ENCODE results near the gene ABHD5.
"Not testable (repeated sequence)": the region's sequence is repeated elsewhere in the genome, so short reads cannot be mapped to it uniquely, and the experiment has no call there.

The ABHD5 gene

DNA sequence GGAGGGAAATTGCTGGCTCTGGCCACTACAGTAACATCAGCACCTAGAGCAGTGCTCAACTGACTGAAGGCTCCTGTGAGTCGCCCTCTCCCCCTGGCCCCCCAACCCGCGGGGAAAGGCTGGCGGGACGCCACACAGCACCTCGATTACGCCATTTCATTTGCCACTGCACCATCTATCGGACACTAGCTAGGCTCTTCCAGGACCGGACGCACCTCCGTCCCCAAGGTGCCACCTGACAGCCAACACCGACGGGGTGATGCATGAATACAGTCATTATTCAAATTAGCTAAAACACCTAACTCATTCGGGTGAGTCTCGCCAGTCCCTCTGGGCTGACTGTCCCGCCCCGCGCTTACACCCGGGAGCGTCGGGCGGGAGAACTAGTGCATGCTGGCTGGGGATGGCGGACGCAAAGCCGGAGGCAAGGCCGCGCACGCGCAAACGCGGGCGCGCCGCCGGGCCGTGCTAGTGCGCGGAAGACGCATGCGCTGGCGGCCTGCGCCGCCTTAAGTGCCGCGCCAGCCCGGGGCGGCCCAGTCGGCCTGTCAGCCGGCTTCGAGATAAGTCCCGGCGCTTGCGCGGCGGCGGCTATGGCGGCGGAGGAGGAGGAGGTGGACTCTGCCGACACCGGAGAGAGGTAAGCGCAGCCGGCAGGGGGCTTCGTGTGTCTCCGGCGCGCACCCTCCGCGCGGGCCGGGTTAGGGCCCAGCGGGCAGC, at the start of gene ABHD5:
Gene ABHD5 (plus strand): TSS at position 539 of the 720 bp plus-strand sequence. CDS start 55 bp downstream, at position 594.
- DNase-seq, result peak; percentile 96

DNA sequence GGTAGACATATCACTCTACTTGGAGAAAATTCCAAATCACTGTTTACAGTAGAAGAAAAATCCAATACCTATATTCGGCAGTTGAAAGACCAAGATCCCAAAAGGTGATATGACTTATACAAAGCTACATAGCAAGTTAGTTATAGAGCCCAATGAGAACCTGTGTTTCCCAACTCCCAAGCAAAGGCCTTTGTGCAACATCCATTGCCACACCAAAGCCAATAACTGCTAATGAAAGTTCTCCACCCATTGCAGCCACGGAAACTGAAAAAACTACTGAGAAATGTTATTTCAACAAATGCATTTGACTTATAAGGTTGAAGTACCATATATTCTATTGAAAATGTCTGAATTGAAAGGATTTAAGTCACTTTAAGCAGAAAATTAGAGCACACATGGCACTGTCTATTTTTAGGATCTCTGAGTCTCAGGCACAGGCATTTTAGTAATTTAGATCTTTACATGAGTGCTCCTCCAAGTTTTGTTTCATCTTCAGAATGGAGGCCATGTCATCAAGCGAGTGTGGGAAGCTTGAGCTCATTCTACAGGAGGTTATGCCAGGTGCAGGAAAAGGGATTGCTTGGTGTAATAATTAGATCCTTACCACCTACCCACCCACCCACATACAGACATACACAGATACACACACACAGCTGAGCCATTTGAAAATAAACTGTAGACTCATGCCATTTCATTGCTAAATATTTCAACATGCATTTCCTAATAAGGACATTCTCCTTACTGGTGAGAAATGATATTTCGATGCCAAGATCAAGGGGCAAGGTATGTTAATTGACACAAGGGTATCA, 49.2 kb upstream of the ABHD5 start:
- no peak for DNase-seq

DNA sequence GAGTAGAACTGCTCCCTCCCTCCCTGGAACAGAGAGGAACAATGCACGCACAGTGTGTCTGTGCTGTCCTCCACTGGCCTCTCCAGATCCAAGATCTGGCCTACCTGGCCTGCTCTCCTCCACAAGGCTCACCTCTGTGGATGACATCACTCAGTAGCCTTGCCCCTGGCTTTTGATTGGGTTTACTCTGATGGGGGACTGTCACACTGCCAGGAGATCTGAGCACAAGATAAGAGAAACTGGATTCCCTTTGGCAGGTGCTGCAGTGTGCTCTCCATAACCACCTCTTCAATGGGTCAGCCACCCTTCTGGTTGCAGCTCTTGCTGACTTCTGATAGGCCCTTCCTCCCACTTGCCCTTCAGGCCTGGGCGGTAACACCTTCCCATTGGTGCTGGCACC, 46.3 kb upstream of the ABHD5 start:
- no peak for DNase-seq

DNA sequence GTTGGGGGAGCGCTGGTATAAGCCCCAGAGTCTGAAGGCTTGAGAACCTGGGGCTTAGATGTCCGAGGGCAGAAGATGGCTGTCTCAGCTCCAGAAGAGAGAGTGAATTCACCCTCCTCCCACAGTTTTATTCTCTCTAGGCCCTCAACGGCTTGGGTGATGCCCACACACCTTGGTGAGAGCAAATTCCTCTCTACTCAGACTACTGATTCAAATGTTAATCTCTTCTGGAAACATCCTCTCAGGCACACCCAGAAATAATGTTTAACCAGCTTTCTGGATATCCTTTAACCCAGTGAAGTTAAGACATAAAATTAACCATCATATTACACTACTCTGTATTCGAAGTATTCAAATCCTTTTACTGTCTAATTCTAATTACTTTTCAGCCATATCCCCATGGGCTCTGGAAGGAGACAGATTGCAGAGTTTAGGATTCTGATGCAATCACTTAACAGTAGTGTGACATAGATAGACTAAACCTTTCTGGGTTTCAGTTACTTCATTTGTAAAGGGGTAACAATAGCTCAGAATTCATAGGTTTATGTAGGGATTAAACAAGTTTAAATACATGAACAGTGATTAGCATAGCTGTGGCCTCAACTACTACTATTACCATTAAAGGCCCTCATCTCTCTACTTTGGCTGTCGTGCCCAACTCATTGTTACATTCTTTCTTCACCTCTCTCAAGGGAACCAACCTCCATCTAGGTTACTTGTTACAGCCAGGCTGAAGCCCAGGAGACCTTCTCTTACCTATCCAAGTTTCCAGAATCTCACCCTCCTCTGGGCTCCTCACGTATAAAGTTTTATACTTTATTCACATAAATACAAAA, 43.2 kb upstream of the ABHD5 start:
- no peak for DNase-seq

DNA sequence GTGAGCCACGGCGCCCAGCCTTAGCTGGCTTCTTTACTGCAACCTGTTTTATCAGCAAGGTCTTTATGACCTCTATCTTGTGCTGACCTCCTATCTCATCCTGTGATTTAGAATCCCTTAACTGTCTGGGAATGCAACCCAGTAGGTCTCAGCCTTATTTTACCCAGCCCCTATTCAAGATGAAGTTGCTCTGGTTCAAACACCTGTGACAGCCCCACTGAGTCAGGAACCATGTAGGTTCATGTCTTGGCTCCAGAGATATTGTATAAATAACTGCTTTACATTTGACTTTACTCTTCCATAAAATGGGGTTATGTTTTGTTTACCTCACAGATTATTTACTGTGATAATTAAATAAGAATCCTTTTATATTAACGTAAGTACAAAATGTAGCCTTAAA, 41.8 kb upstream of the ABHD5 start:
- no peak for DNase-seq

DNA sequence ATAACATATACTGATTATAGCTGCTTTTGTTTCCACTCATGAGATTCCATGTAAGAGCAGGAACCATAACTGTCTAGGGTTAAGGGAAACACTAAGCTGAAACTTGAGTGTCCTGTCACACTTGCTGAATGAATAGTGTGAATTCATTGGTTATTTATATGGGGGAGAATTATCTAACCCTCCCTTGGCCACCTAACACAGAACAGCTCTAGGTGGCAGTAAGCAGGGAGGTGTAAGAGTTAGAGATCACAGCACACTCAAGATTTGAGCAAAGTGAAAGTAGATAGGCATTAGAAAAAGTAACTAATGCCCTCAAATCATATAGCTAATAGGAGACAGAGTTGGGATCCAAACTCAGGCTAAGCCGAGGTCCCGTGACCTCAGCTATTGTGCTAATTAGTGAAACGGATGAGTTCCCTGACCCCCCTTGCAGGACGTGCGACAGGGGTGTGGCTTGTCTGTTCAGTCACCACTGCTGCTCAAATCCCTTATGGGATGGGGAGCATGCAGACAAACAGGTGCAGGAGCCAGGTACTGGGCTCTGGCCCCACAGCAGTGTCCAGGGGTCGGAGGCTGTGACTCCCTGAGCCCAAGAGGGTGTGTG, 41.3 kb upstream of the ABHD5 start:
- no peak for DNase-seq

DNA sequence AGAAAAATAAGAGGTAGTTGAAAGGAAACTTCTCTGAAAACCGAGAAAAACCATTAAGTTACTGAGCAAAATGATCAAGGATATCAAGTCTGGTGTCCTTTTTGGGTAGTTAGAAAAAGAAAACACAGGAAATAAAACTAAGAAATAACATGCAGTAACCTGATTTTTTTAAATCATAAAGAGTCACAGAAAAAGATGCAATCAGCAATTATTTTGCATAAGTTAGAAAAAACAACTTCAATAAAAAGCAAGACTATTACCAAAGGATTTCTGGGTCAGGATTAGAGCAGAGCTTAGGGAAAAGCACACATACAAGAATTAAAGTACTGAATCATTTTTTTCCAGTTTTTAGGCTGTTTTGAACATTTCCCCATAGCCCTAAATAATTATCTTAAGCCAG, 40.4 kb upstream of the ABHD5 start:
- no peak for DNase-seq

DNA sequence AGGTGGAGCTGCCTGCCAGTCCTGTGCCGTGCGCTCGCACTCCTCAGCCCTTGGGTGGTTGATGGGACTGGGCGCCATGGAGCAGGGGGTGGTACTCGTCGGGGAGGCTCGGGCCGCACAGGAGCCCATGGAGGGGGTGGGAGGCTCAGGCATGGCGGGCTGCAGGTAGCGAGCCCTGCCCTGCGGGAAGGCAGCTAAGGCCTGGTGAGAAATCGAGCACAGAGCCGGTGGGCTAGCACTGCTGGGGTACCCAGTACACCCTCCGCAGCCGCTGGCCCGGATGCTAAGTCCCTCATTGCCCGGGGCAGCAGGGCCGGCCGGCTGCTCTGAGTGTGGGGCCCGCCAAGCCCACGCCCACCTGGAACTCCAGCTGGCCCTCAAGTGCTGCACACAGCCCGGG, 34.3 kb upstream of the ABHD5 start:
- DNase-seq, result not testable (repeated sequence)

DNA sequence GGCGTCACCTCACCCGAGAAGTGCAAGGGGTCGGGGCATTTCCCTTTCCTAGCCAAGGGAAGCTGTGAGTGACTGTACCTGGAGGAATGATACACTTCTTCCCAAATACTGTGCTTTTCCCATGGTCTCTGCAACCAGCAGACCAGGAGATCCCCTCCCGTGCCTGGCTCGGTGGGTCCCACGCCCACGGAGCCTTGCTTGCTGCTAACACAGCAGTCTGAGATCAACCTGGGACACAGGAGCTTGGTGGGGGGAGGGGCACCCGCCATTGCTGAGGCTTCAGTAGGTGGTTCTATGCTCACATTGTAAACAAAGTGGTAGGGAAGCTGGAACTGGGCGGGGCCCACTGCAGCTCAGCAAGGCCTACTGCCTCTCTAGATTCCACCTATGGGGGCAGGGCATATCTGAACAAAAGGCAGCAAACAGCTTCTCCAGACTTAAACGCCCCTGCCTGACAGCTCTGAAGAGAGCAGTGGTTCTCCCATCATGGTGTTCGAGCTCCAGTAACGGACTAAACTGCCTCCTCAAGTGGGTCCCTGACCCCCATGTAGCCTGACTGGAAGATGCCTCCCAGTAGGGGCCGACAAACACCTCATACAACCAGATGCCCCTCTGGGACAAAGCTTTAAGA, 31.4 kb upstream of the ABHD5 start:
- peak; percentile 40 for DNase-seq

DNA sequence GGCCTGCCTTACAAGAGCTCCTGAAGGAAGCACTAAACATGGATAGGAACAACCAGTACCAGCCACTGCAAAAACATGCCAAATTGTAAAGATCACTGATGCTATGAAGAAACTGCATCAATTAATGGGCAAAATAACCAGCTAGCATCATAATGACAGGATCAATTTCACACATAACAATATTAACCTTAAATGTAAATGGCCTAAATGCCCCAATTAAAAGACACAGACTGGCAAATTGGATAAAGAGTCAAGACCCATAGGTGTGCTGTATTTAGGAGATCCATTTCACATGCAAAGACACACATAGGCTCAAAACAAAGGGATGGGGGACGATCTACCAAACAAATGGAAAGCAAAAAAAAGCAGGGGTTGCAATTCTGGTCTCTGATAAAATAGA, 29.4 kb upstream of the ABHD5 start:
- DNase-seq, result not testable (repeated sequence)

DNA sequence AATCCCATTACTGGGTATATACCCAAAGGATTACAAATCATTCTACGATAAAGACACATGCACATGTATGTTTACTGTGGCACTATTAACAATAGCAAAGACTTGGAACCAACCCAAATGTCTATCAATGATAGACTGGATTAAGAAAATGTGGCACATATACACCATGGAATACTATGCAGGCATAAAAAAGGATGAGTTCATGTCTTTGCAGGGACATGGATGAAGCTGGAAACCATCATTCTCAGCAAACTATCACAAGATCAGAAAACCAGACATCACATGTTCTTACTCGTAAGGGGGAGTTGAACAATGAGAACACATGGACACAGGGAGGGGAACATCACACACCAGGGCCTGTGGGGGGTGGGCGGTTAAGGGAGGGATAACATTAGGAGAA, 25.7 kb upstream of the ABHD5 start:
- DNase-seq, result not testable (repeated sequence)

DNA sequence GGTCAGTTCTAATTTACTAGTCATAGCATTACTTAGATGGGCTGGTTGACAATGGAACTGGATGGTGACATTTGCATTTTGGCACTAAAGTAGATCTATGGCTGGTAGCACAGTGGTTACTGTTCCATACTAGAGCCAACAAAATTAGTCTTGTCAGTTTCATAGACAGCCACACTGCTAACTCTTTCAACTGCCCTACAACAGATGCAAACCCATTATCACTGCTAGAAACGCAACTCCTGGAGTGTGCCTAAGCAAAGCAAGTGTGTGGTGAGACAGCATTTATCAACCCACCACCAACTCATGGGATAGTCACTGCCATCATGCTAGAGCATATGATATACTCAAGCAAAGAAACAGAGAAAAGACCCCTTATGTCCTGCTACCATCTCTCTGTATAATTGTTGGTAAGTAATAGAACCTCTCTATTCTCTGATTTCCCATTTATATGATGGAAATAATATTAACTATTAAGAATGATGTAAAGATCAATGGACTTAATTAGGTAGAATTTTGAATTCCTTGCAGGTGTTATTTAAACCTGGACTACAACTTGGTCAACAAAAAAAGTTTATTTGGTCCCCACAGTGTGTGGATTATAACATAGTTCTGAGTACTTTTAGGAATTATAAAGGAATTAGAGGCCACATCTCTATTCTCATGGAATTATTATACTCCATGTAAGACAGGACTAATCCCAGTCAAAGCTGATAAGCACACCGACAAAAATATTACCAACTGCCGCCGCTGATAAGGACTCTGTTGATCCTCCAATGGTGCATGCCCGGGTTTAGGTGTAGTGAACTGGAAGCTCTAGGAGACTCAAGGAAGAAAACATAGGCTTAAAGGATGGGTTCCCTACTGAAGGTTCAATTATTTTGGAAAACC, 19.9 kb upstream of the ABHD5 start:
- no peak for DNase-seq

DNA sequence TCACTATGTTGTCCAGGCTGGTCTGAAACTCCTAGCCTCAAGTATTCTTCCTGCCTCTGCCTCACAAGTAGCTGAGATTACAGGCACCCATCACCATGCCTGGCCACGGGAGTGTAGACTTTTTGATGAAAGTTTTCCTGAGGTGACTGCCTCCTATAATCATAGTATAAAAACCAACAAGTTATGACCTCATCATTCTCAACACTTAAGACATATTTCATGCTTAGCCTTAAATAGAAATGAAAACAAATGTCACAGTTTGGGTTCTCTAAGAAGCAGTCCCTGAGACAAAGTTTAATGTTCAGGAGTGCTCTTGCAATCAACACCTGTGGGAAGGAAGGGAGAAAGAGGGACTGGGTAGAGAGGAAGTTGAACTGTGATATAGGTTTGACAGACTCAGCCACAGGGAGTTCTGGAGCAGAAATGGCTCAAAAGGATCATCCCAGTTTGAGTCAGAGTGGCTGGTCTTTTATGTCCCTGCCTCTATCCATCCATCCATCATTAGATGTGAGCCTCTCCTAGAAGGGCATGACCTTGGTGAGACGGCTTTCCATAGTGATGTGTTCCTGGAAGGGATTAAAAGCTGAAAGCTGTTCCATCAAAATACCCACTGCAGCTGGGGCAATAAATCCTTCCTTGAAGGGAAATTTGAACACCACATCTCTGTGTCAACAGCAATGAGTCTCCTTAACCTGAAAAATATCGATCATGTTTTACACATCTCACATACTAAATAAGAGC, 16.2 kb upstream of the ABHD5 start:
- DNase-seq, result no peak

DNA sequence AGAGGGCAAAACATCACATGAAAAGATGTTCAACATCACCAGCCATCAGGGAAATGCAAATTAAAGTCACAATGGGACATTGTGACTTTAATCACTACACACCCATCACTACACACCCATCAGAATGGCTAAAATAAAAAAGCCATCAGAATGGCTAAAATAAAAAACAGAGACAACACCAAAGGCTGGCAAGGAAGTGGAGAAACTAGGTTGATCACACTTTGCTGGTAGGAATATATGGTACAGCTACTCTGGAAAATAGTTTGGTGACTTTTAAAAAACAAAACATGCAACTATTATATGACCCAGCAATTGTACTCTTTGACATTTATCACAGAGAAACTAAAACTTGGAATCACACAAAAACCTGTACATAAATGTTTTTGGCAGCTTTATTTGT, 15.1 kb upstream of the ABHD5 start:
- DNase-seq, result no peak

DNA sequence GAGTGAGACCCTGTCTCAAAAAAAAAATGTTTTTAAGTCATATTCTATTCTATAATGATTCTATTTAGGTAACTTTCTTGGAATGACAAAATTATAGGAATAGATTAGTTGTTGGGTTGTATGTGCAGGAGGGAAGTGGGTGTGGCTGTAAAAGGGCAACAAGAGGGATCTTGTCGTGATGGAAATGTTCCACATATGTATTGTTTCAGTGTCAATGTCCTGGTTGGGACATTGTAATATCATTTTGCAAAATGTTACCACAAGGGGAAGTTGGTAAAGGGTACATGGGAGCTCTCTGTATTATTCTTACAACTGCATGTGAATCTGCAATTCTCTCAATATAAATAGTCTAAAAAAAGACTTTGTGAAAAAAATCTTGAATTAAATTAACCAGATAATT, 14.3 kb upstream of the ABHD5 start:
- no peak for DNase-seq

DNA sequence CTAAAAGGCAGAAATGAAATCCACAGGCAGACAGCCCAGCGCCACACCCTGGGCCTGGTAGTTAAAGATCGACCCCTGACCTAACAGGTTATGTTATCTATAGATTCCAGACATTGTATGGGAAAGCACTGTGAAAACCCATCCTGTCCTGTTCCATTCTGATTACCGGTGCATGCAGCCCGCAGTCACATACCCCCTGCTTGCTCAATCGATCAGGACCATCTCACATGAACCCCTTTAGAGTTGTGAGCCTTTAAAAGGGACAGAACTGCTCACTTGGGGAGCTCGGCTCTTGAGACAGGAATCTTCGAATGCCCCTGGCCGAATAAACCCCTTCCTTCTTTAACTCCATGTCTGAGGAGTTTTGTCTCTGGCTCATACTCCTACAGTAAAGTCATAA, 12.4 kb upstream of the ABHD5 start:
- not testable (repeated sequence) for DNase-seq

DNA sequence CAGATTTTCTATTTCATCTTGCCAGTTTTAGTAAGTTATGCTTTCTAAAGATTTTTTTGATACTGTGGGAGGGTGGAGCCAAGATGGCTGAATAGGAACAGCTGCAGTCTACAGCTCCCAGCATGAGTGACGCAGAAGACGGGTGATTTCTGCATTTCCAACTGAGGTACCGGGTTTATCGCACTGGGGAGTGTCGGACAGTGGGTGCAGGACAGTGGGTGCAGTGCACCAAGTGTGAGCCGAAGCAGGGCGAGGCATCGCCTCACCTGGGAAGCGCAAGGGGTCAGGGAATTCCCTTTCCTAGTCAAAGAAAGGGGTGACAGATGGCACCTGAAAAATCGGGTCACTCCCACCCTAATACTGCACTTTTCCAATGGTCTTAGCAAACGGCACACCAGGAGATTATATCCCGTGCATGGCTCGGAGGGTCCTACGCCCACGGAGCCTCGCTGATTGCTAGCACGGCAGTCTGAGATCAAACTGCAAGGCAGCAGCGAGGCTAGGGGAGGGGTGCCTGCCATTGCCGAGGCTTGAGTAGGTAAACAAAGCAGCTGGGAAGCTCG, 11.8 kb upstream of the ABHD5 start:
- not testable (repeated sequence) for DNase-seq

DNA sequence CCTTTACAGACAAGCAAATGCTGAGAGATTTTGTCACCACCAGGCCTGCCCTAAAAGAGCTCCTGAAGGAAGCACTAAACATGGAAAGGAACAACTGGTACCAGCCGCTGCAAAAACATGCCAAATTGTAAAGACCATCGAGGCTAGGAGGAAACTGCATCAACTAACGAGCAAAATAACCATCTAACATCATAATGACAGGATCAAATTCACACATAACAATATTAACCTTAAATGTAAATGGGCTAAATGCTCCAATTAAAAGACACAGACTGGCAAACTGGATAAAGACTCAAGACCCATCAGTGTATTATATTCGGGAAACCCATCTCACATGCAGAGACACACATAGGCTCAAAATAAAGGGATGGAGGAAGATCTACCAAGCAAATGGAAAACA, 9.9 kb upstream of the ABHD5 start:
- not testable (repeated sequence) for DNase-seq

DNA sequence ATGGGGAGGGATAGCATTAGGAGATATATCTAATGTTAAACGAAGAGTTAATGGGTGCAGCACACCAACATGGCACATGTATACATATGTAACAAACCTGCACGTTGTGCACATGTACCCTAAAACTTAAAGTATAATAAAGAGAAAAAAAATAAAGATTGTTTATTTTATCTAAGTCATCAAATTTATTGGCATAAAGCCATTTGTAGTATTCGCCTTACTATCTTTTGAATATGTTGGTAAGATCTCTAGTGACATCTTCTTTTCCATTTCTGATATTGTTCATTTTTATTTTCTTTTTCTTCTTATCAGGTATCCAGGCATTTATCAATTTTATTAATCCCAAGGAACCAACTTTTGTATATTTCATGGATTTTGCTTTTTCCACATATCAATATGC, 5.8 kb upstream of the ABHD5 start:
- no peak for DNase-seq

DNA sequence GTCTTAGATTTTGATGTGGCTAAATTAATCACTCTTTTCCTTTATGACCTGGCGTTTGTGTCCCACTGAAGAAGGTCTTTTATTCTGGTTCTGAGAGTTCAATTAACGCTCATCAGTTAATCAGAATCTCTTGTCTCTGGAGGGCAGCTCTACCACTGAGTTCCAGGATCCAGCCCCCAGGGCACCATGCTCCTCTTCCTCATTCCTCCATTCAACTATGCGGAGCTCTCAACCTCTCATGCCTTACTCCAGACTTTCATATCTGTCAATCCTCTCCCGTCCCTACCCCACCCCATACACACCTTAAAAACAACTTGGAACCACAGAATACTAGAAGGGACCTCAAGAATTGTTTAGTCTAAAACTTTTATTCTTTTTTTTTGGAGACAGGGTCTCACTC, 4.8 kb upstream of the ABHD5 start:
- no peak for DNase-seq

DNA sequence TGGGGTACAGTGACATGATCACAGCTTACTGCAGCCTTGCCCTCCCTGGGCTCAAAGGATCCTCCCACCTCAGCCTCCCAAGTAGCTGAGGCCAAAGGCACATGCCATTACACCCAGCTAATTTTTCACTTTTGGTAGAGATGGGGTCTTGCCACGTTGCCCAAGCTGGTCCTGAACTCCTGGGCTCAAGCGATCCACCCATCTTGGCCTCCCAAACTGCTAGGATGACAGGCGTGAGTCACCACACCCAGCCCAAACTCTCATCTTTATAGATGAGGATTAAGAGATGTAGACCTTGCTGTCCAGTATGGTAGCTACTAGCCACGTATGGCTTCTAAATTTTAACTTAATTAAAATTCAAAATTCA, 4.4 kb upstream of the ABHD5 start:
- DNase-seq, result no peak

All from RPMI8226 (cell line).